ENCODE data around the gene SEPTIN3. TPM values are rescaled to one million over a fixed set of nuclear protein-coding genes. Genes with fewer than 3 reads are reported as not detected.

SEPTIN3 gene
- total and polyA plus RNA-seq, 2 experiments from 2014 or later = 1.5 TPM

DNA sequence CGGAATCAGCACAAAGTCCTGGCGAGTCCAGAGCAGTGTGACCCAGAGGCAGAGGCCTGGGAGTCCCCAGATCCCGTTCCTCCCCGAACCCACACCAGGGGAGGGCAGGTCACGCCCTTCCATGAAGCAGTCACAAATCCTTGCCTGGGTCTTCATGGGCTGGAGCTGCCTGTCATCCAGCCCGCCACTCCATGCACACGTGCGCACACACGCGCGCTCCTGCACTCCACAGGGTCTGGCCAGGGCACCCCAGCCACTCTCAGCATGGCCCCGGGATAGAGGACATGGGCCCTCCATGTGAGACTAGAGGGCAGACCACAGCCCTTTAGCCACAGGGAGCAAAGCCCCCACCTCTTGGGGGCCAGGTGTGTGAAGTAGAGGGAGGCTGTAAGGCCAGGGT lies 36.9 kb upstream of the SEPTIN3 start:
- Histone ChIP-seq H3K4me1 (ENCODE audit: insufficient read depth) (no peaks in the 10 kb centered on the region), H3K79me2 (no peaks in the 10 kb centered on the region), H3K36me3 (replicated peaks; ENCODE audit: insufficient read depth, low read depth) (no peaks in the 10 kb centered on the region), H3K4me2 (no peak overlapping the region), H2AFZ (no peak overlapping the region), H3K9me2 (replicated peaks; ENCODE audit: insufficient read depth) (no peaks in the 10 kb centered on the region), H3K9me3 (ENCODE audit: low read depth) (no peaks in the 10 kb centered on the region), H3K27me3 (no peaks in the 10 kb centered on the region), H4K20me1 (ENCODE audit: insufficient read depth, poor library complexity, severe bottlenecking) (no peaks in the 10 kb centered on the region), H3K4me3 (no peak overlapping the region), H3K27ac (no peak overlapping the region)
- WGBS (ENCODE audit: low lambda C conversion rate, missing lambda C conversion rate) = 97% methylated on average over 12 of the region's 12 CpGs
- TF ChIP-seq EZH2 (IDR thresholded peaks at IDR 0.05; ENCODE audit: borderline replicate concordance) (no peak), CTCF (IDR thresholded peaks at IDR 0.05; ENCODE audit: poor library complexity) (no peak), EZH2phosphoT487 (IDR thresholded peaks at IDR 0.05; ENCODE audit: low read depth, severe bottlenecking, unreplicated experiment) (no peak)
- DNase-seq (ENCODE audit: low spot score) = no peak

- Histone ChIP-seq H3K4me3 (no peak overlapping the region), H3K79me2 (no peaks in the 10 kb centered on the region), H4K20me1 (ENCODE audit: insufficient read depth, poor library complexity, severe bottlenecking) (no peaks in the 10 kb centered on the region), H2AFZ (no peak overlapping the region), H3K27ac (no peak overlapping the region), H3K27me3 (no peaks in the 10 kb centered on the region), H3K9me3 (ENCODE audit: low read depth) (no peaks in the 10 kb centered on the region), H3K9me2 (replicated peaks; ENCODE audit: insufficient read depth) (no peaks in the 10 kb centered on the region), H3K4me1 (ENCODE audit: insufficient read depth) (no peaks in the 10 kb centered on the region), H3K4me2 (no peak overlapping the region), H3K36me3 (replicated peaks; ENCODE audit: insufficient read depth, low read depth) (no peaks in the 10 kb centered on the region)
- WGBS (ENCODE audit: low lambda C conversion rate, missing lambda C conversion rate) = 89% methylated on average over 14 of the region's 16 CpGs
- no peak for DNase-seq (ENCODE audit: low spot score)
- TF ChIP-seq CTCF (IDR thresholded peaks at IDR 0.05; ENCODE audit: poor library complexity) = no peak
These were observed 35.6 kb upstream of the SEPTIN3 start for GRCh38 chr22:41933411-41934177.

DNA sequence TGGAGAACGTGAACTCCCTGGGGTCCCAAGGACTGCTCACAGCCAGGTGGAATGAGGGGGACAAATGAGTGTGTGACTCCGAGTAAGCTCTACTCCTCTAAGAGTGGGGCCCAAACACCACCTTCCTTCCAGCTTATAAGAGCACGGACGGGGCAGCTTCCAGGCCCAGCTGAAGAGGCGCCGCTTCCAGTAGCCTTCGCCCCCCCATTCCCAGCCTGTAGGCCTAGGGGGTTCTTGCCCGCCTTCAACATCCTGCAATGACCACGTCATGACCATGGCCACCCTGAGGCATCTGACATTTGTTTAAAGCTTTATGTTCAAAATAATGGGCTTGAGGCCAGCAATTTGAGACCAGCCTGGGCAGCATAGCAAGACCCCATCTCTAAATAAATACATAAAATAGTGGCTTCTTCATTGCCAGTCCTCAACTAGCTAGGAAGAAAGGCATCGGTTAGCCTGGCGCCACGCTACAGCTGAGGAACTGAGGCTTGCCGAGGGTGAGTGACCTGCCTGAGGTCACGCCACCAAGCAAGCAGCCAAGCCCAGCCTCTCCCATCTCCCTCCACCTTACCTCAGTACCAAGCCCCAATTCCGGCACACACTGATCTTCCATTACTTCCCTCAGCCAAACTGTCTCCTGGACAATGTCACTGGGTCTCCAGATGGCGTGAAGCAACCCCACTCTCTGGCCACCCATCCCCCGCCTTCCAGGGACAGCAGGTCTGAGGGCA lies 34.8 kb upstream of the SEPTIN3 start:
- Histone ChIP-seq H2AFZ (no peak overlapping the region), H3K9me3 (ENCODE audit: low read depth) (no peaks in the 10 kb centered on the region), H3K27ac (no peak overlapping the region), H3K9me2 (replicated peaks; ENCODE audit: insufficient read depth) (no peaks in the 10 kb centered on the region), H3K4me3 (no peak overlapping the region), H4K20me1 (ENCODE audit: insufficient read depth, poor library complexity, severe bottlenecking) (no peaks in the 10 kb centered on the region), H3K27me3 (no peaks in the 10 kb centered on the region), H3K79me2 (no peaks in the 10 kb centered on the region), H3K36me3 (replicated peaks; ENCODE audit: insufficient read depth, low read depth) (no peaks in the 10 kb centered on the region), H3K4me2 (no peak overlapping the region), H3K4me1 (ENCODE audit: insufficient read depth) (no peaks in the 10 kb centered on the region)
- TF ChIP-seq EZH2 (IDR thresholded peaks at IDR 0.05; ENCODE audit: borderline replicate concordance) (no peak), CTCF (IDR thresholded peaks at IDR 0.05; ENCODE audit: poor library complexity) (no peak), EZH2phosphoT487 (IDR thresholded peaks at IDR 0.05; ENCODE audit: low read depth, severe bottlenecking, unreplicated experiment) (no peak)
- WGBS (ENCODE audit: low lambda C conversion rate, missing lambda C conversion rate) = 96% methylated on average over 17 of the region's 17 CpGs
- DNase-seq (ENCODE audit: low spot score) = no peak
